ENCODE data around the gene CSGALNACT2.

DNA sequence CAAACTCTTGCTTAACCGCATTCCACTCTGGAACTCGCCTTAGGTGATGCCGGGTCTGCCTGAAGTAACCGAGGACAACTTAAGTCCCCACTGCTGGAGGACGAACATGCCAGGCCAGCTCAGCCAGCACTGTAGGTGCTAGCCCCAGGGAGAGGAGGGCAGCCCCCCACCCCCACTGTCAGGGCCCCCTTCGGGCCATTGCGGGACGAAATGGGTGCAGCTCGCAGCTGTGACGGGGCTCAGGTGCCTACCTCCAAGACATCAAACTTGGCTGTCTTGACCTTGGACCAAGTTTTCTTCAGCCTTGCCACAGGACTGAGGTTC, 60.4 kb downstream of the CSGALNACT2 start:
- TF ChIP-seq CTCF (IDR thresholded peaks at IDR 0.05) (no peak), POLR2A (IDR thresholded peaks at IDR 0.05) (no peak)

All from testis (tissue), 2 donors.